PFSK-1 (cell line): ENCODE measurements around the gene SAP25.

Experiments
- FOXP2 ChIP-seq: optimal IDR thresholded peaks from 2 replicates; pipeline ENCODE3; 2011; ENCODE audit warnings: borderline replicate concordance, control low read depth, inconsistent platforms; ENCODE audit not compliant: insufficient read depth; ENCODE audit errors: extremely low read length, extremely low read depth
- POLR2AphosphoS5 ChIP-seq: IDR thresholded peaks from 2 replicates; pipeline ENCODE4 v1.6.1; 2012; ENCODE audit warnings: low read depth, mild to moderate bottlenecking, control low read depth, low read length, moderate library complexity
- SIN3A ChIP-seq: IDR thresholded peaks from 2 replicates; pipeline ENCODE4 v1.6.1; 2012; ENCODE audit warnings: mild to moderate bottlenecking, low read length, moderate library complexity, borderline replicate concordance; ENCODE audit not compliant: insufficient read depth
- TAF1 ChIP-seq: IDR thresholded peaks from 2 replicates; pipeline ENCODE4 v1.6.1; 2012; ENCODE audit warnings: low read length, control low read depth, borderline replicate concordance; ENCODE audit not compliant: insufficient read depth
- TF ChIP-seq, protein P1 (sequence below), 2 experiments: IDR thresholded peaks; 2 replicates each; pipeline versions ENCODE4 v1.6.1 to v1.8.0; 2011 to 2012; ENCODE audit warnings: low read depth in 2 of 2, low read length in 2 of 2, control low read depth in 1 of 2, inconsistent platforms in 1 of 2, mild to moderate bottlenecking in 1 of 2, moderate library complexity in 1 of 2; ENCODE audit not compliant: insufficient read depth in 1 of 2

DNA sequence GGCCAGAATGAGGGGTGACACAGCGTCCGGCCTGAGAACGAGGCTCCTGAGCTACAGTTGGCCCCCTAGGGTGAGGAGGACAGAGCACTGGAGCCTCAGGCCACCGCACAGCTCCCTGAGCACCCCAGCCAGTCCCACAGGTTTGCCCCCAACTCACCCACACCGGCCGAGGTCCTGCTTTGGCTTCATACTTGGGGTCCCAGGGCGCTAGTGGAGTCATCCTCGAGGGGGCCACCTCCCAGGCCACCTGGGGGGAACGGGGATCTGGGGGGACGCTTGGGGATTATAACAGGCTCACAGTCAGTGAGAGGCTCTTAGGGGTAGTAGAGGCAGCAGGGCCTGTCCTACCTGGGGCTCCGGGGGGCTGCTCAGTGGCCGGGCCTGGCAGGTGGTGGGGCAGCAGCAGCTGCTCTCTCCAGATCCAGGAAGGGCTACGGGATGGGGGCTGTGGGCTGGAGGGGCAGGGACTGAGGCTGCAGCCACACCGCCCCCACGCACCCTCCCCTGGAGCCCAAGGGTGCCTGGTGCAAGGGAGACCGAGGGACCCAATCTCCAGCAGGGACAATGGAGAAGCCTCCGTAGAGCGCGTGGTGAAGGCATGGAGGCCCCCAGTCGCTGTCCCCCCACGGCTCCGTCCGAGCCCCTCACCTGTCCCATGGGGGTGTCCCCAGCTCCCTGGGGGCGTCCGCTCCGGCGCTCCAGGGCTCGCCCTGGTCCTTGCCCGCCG lies 588 bp downstream of the SAP25 start:
- TF ChIP-seq POLR2AphosphoS5 (no peak), SIN3A (no peak), FOXP2 (no peak), TAF1 (no peak)
- TF ChIP-seq, protein P1, sequence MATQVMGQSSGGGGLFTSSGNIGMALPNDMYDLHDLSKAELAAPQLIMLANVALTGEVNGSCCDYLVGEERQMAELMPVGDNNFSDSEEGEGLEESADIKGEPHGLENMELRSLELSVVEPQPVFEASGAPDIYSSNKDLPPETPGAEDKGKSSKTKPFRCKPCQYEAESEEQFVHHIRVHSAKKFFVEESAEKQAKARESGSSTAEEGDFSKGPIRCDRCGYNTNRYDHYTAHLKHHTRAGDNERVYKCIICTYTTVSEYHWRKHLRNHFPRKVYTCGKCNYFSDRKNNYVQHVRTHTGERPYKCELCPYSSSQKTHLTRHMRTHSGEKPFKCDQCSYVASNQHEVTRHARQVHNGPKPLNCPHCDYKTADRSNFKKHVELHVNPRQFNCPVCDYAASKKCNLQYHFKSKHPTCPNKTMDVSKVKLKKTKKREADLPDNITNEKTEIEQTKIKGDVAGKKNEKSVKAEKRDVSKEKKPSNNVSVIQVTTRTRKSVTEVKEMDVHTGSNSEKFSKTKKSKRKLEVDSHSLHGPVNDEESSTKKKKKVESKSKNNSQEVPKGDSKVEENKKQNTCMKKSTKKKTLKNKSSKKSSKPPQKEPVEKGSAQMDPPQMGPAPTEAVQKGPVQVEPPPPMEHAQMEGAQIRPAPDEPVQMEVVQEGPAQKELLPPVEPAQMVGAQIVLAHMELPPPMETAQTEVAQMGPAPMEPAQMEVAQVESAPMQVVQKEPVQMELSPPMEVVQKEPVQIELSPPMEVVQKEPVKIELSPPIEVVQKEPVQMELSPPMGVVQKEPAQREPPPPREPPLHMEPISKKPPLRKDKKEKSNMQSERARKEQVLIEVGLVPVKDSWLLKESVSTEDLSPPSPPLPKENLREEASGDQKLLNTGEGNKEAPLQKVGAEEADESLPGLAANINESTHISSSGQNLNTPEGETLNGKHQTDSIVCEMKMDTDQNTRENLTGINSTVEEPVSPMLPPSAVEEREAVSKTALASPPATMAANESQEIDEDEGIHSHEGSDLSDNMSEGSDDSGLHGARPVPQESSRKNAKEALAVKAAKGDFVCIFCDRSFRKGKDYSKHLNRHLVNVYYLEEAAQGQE (IDR thresholded peaks at IDR 0.05; ENCODE audit: insufficient read depth in 1 of 2, low read depth in 2 of 2, low read length in 2 of 2) = no peak
